GM12878 (cell line): ENCODE data around the gene CRACDL. TPM values are rescaled to one million over a fixed set of nuclear protein-coding genes. Genes with fewer than 3 reads are reported as not detected.

Experiments
- ATAC-seq: fragments of 200-7000 bp; cut with Tn5 transposase; 3 replicates; pipeline ENCODE4 v1.9.1; 2020; ENCODE audit warnings: mild to moderate bottlenecking, moderate library complexity
- BruUV-seq: library from RNA; stranded (reverse); fragments of 400-500 nt; replicated peaks from 2 replicates; lab custom pipeline; 2021; lab: Mats Ljungman, UMichigan
- CTCF ChIA-PET: fragments of 300-600 bp; sonication (Branson Sonifier 250); formaldehyde crosslinking; extraction: SDS; loops from one replicate; lab custom pipeline; 2021; ENCODE audit warnings: inconsistent platforms; lab: Yijun Ruan, JAX
- POLR2A ChIA-PET: fragments of 350-600 bp; formaldehyde crosslinking; extraction: SDS; loops from one replicate; lab custom pipeline; 2021; ENCODE audit warnings: inconsistent platforms; lab: Charles Lee
- RAD21 ChIA-PET: fragments of 300-600 bp; sonication (Branson Sonifier 250); formaldehyde crosslinking; loops from one replicate; lab custom pipeline; 2023; ENCODE audit warnings: antibody characterized with exemption; ENCODE audit not compliant: unreplicated experiment; lab: Charles Lee
- SMC1A ChIA-PET: fragments of 300-600 bp; sonication (Branson Sonifier 250); formaldehyde crosslinking; loops from one replicate; lab custom pipeline; 2023; ENCODE audit not compliant: unreplicated experiment, uncharacterized antibody; lab: Charles Lee
- DNase-seq: peaks from one replicate; pipeline ENCODE4 v3.0.0-alpha.2; 2011; ENCODE audit warnings: low read depth, low spot score
- FAIRE-seq: peaks from 3 replicates; lab custom pipeline; 2011; peaks lifted over from hg19 to GRCh38; lab: Jason Lieb, UNC
- H2AFZ ChIP-seq: 2 replicates; pipeline ENCODE4 v1.6.0; 2011; ENCODE audit warnings: low read depth, low read length, control low read depth; ENCODE audit not compliant: control insufficient read depth
- H3K27ac ChIP-seq: 2 replicates; pipeline ENCODE4 v1.5.1; 2011; ENCODE audit warnings: control low read depth; ENCODE audit not compliant: control insufficient read depth, insufficient read depth
- H3K27me3 ChIP-seq, 2 experiments: replicated peaks in 1 of 2; 2 replicates each; pipeline versions ENCODE4 v1.6.0 to v1.6.1; 2011; ENCODE audit warnings: low read length in 1 of 2; ENCODE audit not compliant: control insufficient read depth in 2 of 2, insufficient read depth in 2 of 2
- H3K36me3 ChIP-seq, 2 experiments: 2 replicates each; pipeline ENCODE4 v1.5.1; 2011; ENCODE audit warnings: low read length in 1 of 2; ENCODE audit not compliant: control insufficient read depth in 2 of 2, insufficient read depth in 2 of 2
- H3K4me1 ChIP-seq: 2 replicates; pipeline ENCODE4 v1.6.1; 2011; ENCODE audit warnings: mild to moderate bottlenecking, low read length, moderate library complexity, mixed read lengths; ENCODE audit not compliant: control insufficient read depth, insufficient read depth
- H3K4me2 ChIP-seq: 2 replicates; pipeline ENCODE4 v1.6.0; 2011; ENCODE audit warnings: control low read depth; ENCODE audit not compliant: control insufficient read depth, insufficient read depth
- H3K4me3 ChIP-seq: fragments of 200-600 bp; sonication (generic); 2 replicates; pipeline ENCODE4 v1.5.1; 2016
- H3K79me2 ChIP-seq: 2 replicates; pipeline ENCODE4 v1.6.0; 2011; ENCODE audit warnings: low read length; ENCODE audit not compliant: control insufficient read depth, insufficient read depth
- H3K9ac ChIP-seq: 2 replicates; pipeline ENCODE4 v1.8.0; 2011; ENCODE audit warnings: low read length, control low read depth, mixed read lengths; ENCODE audit not compliant: control insufficient read depth, insufficient read depth
- H3K9me3 ChIP-seq: replicated peaks from 3 replicates; pipeline ENCODE4 v1.5.1; 2011; ENCODE audit warnings: mild to moderate bottlenecking, low read length; ENCODE audit not compliant: control insufficient read depth, insufficient read depth
- H4K20me1 ChIP-seq: 2 replicates; pipeline ENCODE4 v1.6.0; 2011; ENCODE audit not compliant: control insufficient read depth, insufficient read depth
- BHLHE40 ChIP-seq, 2 experiments: fragments of 450-650 bp in 1 of 2; IDR thresholded peaks; 2 replicates each; pipeline ENCODE4 v1.6.1; 2011 to 2017; ENCODE audit warnings: low read depth in 2 of 2, borderline replicate concordance in 1 of 2, improper control_type of control experiment in 1 of 2, low read length in 1 of 2, mild to moderate bottlenecking in 1 of 2
- CHD2 ChIP-seq: IDR thresholded peaks from 2 replicates; pipeline ENCODE4 v1.6.1; 2011; ENCODE audit warnings: low read depth, low read length, improper control_type of control experiment, borderline replicate concordance
- EGR1 ChIP-seq, 2 experiments: IDR thresholded peaks; 1 replicate in 1 of 2; 2 replicates in 1 of 2; pipeline ENCODE4 v1.6.1; 2011 to 2012; ENCODE audit warnings: low read depth in 2 of 2, low read length in 2 of 2, borderline replicate concordance in 1 of 2, mild to moderate bottlenecking in 1 of 2, moderate library complexity in 1 of 2
- ETV6 ChIP-seq, 2 experiments: fragments of 450-650 bp in 1 of 2; IDR thresholded peaks in 1 of 2; conservative IDR thresholded peaks in 1 of 2; 2 replicates each; pipeline ENCODE4 v1.6.1; 2014; ENCODE audit warnings: antibody characterized with exemption in 1 of 2, borderline replicate concordance in 1 of 2, low read depth in 1 of 2, mild to moderate bottlenecking in 1 of 2, moderate library complexity in 1 of 2
- IKZF2 ChIP-seq, 2 experiments: fragments of 450-650 bp; IDR thresholded peaks; 2 replicates each; pipeline ENCODE4 v1.6.1; 2017; ENCODE audit warnings: mild to moderate bottlenecking in 2 of 2, moderate library complexity in 2 of 2
- KAT2A ChIP-seq: conservative IDR thresholded peaks from 2 replicates; pipeline ENCODE4 v1.6.1; 2011; ENCODE audit warnings: low read depth, low read length; ENCODE audit not compliant: control insufficient read depth
- MTA2 ChIP-seq: fragments of 450-650 bp; IDR thresholded peaks from 2 replicates; pipeline ENCODE4 v1.6.1; 2016; ENCODE audit warnings: low read depth, mild to moderate bottlenecking, moderate library complexity
- POLR2AphosphoS5 ChIP-seq: IDR thresholded peaks from 2 replicates; pipeline ENCODE4 v1.6.1; 2011; ENCODE audit warnings: mild to moderate bottlenecking, low read length, inconsistent platforms
- POU2F2 ChIP-seq: IDR thresholded peaks from 3 replicates; pipeline ENCODE4 v1.6.1; 2011; ENCODE audit warnings: low read depth, mild to moderate bottlenecking, low read length, borderline replicate concordance
- RELA ChIP-seq: fragments of 450-650 bp; IDR thresholded peaks from 2 replicates; pipeline ENCODE4 v1.8.0; 2014; ENCODE audit warnings: borderline replicate concordance; ENCODE audit not compliant: partially characterized antibody
- RUNX3 ChIP-seq: IDR thresholded peaks from 2 replicates; pipeline ENCODE4 v1.6.1; 2012; ENCODE audit warnings: low read length, inconsistent platforms
- SRF ChIP-seq, 2 experiments: IDR thresholded peaks; 2 replicates each; pipeline ENCODE4 v1.6.1; 2011; ENCODE audit warnings: low read depth in 2 of 2, low read length in 2 of 2, mild to moderate bottlenecking in 1 of 2, moderate library complexity in 1 of 2
- TBL1XR1 ChIP-seq: IDR thresholded peaks from 2 replicates; pipeline ENCODE4 v1.6.1; 2012; ENCODE audit warnings: low read depth, low read length, improper control_type of control experiment
- TCF12 ChIP-seq: IDR thresholded peaks from 2 replicates; pipeline ENCODE4 v1.6.1; 2011; ENCODE audit warnings: low read depth, mild to moderate bottlenecking, low read length
- USF2 ChIP-seq: IDR thresholded peaks from 2 replicates; pipeline ENCODE4 v1.6.1; 2011; ENCODE audit warnings: low read depth, low read length, improper control_type of control experiment, borderline replicate concordance
- YY1 ChIP-seq: IDR thresholded peaks from 2 replicates; pipeline ENCODE4 v1.6.1; 2011; ENCODE audit warnings: low read depth, mild to moderate bottlenecking, low read length
- ZZZ3 ChIP-seq: IDR thresholded peaks from 2 replicates; pipeline ENCODE4 v1.6.1; 2011; ENCODE audit warnings: low read depth; ENCODE audit not compliant: control insufficient read depth, insufficient read length
- WGBS: methylation state at CpG from one replicate; pipeline ENCODE4 v1.1.6; 2016; ENCODE audit warnings: low lambda C conversion rate; ENCODE audit not compliant: insufficient replicate concordance, insufficient coverage; ENCODE audit errors: missing lambda C conversion rate; 5-methylcytosine and 5-hydroxymethylcytosine counted together
- in situ Hi-C: fragments of 300-500 bp; cut with MboI; formaldehyde crosslinking; loops from 9 replicates; pipeline ENCODE4 v1.14.3; 2018; ENCODE audit warnings: mixed read lengths
- intact Hi-C: fragments of 100-400 bp; cut with micrococcal nuclease; formaldehyde crosslinking; loops from one replicate; pipeline ENCODE4 v1.14.2; 2022; ENCODE audit not compliant: unreplicated experiment
- polyA plus RNA-seq, 11 experiments: library from polyadenylated mRNA; depleted of rRNA in 4 of 11; unstranded in 6 of 11; stranded (reverse) in 5 of 11; fragments of >200 nt; fragmentation: Nextera tagmentation in 4 of 11; fragmentation: Illumina TruSeq in 1 of 11; extraction: Ambion mirVana in 4 of 11; extraction: Trizol in 1 of 11; gene quantifications; 1 replicate in 1 of 11; 2 replicates in 10 of 11; pipeline versions ENCODE4 v1.2.1 to v1.2.3, GENCODE V29; 2011 to 2016; ENCODE audit warnings: inconsistent platforms in 2 of 11, missing spikeins in 2 of 11, low read depth in 1 of 11
- total RNA-seq, 4 experiments: library from RNA; depleted of rRNA in 3 of 4; stranded (reverse); fragments of >200 nt in 3 of 4; fragmentation: Illumina TruSeq in 1 of 4; extraction: Trizol in 1 of 4; gene quantifications; 2 replicates each; pipeline versions ENCODE4 v1.2.1 to v1.2.3, GENCODE V29; 2013 to 2021
- TF ChIP-seq, protein P1 (sequence below): fragments of 450-650 bp; IDR thresholded peaks from 2 replicates; pipeline ENCODE4 v1.6.1; 2018; ENCODE audit warnings: borderline replicate concordance, mild to moderate bottlenecking; ENCODE audit not compliant: partially characterized antibody

The CRACDL gene
- total and polyA plus RNA-seq, 10 of the 15 experiments (the other 5 are each of a cell fraction or from before 2014, with no cell fraction given) = 0.03 to 0.72 (median 0.14) TPM

DNA sequence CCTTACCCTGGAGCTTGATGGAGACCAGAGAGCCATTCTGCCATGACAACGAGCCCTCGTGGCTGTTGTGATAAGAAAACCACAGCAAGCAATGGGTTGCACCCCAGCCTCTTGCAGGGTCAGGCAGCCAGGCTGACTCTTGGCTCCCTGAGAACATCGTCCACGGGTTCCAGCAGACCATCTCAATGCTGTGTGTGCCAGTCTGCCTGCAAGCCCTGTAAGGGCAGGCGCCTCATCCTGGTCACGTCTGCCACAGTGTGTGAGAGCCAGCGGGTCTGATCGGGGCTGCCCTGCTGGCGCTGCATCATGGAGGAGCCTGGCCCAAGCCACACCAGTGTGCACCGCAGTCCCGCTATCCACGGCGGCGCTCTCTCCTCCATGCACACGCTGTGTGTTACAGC, 134.1 kb downstream of the CRACDL start:
- intact Hi-C loops = no loop called here
- no peak for FAIRE-seq
- no peak for ATAC-seq
- ChIA-PET POLR2A (no interaction called here), CTCF (interaction anchor here (0.7 kb wide), 1 partner anchor 263 kb away, joined by 3 read pairs; no protein-coding TSS in a partner anchor), SMC1A (interaction anchor here (2.4 kb wide), 1 partner anchor 30 kb away, joined by 7 read pairs; no protein-coding TSS in a partner anchor), RAD21 (no interaction called here)
- in situ Hi-C loops = no loop called here
- no peak overlapping the region for H3K9ac ChIP-seq
- H3K4me1 ChIP-seq = no peaks in the 10 kb centered on the region
- no peak for DNase-seq
- H2AFZ ChIP-seq = no peak overlapping the region
- H3K4me3 ChIP-seq = no peak overlapping the region
- 55% methylated on average over 15 of the region's 15 CpGs for WGBS
- H3K27ac ChIP-seq = no peak overlapping the region
- H3K9me3 ChIP-seq = no peaks in the 10 kb centered on the region
- no peaks in the 10 kb centered on the region for H3K36me3 ChIP-seq
- no peaks in the 10 kb centered on the region for H4K20me1 ChIP-seq
- peaks cover 0 to 4% of the 10 kb centered on the region in 2 experiments; a peak in 3 of 4 replicates for H3K27me3 ChIP-seq
- no TSS peak for BruUV-seq
- no peaks in the 10 kb centered on the region for H3K79me2 ChIP-seq
- no peak overlapping the region for H3K4me2 ChIP-seq
- TF ChIP-seq TBL1XR1 (no peak), IKZF2 (IDR thresholded peaks at IDR 0.05) (no peak), TCF12 (no peak), ZZZ3 (no peak), CHD2 (no peak), BHLHE40 (IDR thresholded peaks at IDR 0.05; ENCODE audit: borderline replicate concordance in 1 of 2, low read depth in 2 of 2, low read length in 1 of 2) (no peak), POU2F2 (no peak), EGR1 (IDR thresholded peaks at IDR 0.05; ENCODE audit: borderline replicate concordance in 1 of 2, low read depth in 2 of 2, low read length in 2 of 2) (no peak), USF2 (no peak), POLR2AphosphoS5 (no peak), SRF (IDR thresholded peaks at IDR 0.05; ENCODE audit: low read depth in 2 of 2, low read length in 2 of 2) (no peak), RUNX3 (no peak), ETV6 (conservative IDR thresholded peaks at IDR 0.05 in 1 of 2, IDR thresholded peaks at IDR 0.05 in 1 of 2; ENCODE audit: borderline replicate concordance in 1 of 2, low read depth in 1 of 2) (no peak), KAT2A (no peak), YY1 (no peak), MTA2 (no peak), RELA (no peak)
- TF ChIP-seq, protein P1, sequence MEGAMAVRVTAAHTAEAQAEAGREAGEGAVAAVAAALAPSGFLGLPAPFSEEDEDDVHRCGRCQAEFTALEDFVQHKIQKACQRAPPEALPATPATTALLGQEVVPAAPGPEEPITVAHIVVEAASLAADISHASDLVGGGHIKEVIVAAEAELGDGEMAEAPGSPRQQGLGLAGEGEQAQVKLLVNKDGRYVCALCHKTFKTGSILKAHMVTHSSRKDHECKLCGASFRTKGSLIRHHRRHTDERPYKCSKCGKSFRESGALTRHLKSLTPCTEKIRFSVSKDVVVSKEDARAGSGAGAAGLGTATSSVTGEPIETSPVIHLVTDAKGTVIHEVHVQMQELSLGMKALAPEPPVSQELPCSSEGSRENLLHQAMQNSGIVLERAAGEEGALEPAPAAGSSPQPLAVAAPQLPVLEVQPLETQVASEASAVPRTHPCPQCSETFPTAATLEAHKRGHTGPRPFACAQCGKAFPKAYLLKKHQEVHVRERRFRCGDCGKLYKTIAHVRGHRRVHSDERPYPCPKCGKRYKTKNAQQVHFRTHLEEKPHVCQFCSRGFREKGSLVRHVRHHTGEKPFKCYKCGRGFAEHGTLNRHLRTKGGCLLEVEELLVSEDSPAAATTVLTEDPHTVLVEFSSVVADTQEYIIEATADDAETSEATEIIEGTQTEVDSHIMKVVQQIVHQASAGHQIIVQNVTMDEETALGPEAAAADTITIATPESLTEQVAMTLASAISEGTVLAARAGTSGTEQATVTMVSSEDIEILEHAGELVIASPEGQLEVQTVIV = no peak
